NCI-H748 (cell line): Measurements from ENCODE around the gene INPP4A.

Experiments used
- DNase-seq: peaks from one replicate; lab custom pipeline; 2025; ENCODE audit not compliant: unreplicated experiment; lab: John Stamatoyannopoulos, UW

INPP4A gene

DNA sequence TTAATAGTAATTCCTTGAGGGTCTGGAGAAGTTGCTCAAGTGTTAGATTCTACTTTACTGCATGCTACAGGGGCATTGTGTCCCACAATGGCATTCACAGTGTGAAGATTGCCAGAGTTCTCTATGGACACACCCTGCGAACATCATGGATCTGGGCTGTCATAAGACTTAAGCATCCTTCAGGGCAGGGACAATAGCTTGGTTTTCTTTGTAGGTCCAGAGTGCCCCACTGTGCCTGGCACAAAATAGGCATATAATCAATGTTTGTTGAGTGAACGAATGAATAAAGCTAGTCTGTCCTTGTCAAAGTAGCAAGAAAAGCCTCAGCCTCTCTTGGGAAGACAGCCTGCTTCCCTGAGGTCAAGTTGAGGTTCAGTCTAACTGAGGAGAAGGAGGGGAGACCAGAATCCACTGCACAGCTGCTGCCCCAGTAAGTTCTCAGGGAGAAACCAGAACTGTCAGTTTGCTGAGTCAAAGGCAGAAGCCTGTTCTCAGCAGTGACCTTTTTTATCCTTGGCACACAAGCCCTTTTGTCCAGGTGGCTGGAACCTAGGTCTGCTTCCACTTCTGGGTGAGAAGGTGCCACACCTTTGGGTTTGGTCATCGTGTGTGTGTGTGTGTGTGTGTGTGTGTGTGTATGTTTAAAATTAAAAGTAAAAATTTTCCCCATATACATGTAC, 15.0 kb downstream of the INPP4A start:
- no peak for DNase-seq

- no peak for DNase-seq
These were observed 16.2 kb downstream of the INPP4A start for GRCh38 chr2:98460573-98461497.

DNA sequence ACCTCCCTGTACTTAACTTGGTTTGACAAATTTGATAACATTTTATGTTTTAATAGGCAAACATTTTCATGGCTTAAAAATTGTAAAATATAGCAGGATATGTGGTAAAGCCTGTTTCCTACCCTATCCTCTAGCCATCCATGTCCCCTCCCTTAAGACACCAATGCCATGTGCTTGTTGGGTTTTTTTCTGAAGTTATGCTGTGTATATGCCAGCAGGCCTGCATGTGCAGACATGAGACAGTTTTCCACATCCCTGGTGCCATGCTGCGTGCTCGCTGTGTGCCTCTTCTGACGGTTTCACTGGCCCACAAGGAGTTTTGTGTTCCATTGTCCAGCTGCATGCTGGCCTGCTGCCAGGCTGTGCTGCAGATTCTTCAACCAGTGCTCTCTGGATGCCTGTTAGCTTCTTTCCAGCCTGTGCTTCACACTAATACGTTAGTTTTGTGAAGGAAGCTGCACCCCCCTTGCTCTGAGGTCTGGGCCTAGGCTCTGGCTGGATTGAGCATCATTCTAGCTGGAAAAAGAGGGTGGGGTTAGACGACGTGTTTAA, 16.9 kb downstream of the INPP4A start:
- DNase-seq = no peak

GRCh38 chr2:98463081-98463481, 18.4 kb downstream of the INPP4A start:
- DNase-seq = no peak

GRCh38 chr2:98463551-98463971, 18.9 kb downstream of the INPP4A start:
- DNase-seq = no peak

GRCh38 chr2:98463988-98464771, 19.5 kb downstream of the INPP4A start:
- no peak for DNase-seq

DNA sequence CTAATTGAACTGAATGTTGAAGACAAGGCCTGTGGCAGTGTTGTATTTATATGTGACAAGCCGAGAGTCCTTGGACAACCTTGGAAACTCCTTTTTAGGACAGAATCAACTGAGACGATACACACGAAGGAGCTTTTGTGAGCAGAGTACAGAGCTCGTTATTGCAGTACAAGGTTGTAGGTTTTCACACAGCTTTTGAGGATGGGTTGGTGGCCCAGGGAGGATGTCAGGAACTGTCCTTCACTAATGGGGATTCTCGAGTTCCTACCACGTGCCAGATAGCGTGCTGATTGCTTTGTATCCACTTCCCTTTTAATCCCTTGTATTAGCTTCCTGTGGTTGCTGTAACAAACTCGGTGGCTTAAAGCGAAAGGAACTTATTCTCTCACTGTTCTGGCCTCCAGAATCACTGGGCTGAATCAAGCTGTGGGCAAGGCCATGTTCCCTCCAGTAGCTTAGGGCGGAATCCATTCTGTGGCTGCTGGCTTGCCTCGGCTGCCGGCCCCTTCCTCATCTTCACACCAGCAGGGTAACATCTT, 20.2 kb downstream of the INPP4A start:
- no peak for DNase-seq

DNA sequence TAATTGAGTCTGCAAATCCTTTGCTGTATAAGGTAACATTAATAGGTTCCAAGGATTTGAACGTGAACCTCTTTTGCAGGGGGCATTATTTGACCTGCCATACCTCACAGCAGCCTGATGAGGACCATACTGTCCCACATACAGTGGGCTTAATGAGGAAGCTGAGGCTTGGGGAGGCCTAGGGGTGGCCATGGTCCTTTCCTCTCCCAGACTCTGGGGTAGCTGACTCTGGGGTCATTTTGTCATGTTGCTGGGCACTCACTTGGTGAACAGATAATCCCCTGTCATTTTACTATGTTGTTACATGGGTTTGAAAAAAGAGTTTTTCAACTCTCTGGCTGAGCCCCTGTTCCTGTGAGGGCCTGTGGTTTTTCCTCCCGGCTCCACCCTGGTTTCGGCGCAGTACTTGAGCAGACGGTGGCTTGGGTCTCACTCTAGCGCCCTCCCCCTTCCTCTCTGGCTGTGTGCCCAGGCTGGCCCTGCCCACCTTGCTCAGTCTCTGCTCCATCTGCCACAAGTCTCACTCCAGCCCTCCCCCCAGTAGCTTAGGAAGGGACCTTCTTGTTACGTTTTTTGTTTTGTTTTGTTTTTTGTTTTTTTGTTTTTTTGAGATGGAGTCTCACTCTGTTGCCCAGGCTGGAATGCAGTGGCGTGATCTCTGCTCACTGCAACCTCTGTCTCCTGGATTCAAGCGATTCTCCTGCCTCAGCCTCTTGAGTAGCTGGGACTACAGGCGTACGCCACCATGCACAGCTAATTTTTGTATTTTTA, 21.0 kb downstream of the INPP4A start:
- peak; percentile 67 for DNase-seq

DNA sequence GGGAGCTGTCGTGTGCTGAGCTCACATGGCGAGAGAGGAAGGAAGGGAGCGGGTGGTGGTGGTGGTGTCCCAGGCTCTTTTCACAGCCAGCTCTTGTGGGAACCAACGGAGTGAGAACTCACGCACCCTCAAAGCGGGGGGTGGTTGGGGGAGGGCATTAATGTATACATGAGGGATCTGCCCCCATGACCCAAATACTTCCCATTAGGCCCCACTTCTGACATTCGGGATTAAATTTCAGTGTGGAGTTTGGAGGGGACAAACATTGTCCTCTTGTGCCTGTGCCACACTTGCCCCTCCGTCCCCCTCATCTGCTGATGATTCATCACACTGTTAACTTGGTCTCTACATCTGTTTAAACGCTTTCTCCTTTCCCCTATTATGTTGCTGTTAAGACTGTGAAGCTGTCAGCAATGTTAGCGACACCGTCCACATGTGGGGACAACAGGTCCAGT, 22.5 kb downstream of the INPP4A start:
- no peak for DNase-seq

DNA sequence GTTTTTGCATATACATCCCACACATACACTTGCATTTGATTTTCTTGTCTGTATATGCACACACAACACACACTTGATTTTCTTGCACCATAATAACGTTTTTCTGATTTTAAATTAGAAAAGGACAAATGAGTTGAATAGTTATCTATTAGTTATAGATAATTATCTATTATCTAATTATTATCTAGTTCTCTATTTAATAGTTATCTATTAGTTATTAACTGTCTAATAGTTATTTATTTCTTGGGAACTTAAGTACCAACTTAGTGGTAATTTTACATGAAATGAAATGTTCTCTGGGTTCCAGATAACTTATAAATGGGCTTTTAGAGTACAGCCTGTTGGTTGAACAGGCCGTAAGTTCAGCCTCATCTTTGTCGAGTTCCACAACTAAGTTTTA, 23.0 kb downstream of the INPP4A start:
- DNase-seq = no peak

GRCh38 chr2:98468621-98469236, 24.1 kb downstream of the INPP4A start:
- DNase-seq = no peak

GRCh38 chr2:98469862-98470544, 25.3 kb downstream of the INPP4A start:
- DNase-seq = no peak

DNA sequence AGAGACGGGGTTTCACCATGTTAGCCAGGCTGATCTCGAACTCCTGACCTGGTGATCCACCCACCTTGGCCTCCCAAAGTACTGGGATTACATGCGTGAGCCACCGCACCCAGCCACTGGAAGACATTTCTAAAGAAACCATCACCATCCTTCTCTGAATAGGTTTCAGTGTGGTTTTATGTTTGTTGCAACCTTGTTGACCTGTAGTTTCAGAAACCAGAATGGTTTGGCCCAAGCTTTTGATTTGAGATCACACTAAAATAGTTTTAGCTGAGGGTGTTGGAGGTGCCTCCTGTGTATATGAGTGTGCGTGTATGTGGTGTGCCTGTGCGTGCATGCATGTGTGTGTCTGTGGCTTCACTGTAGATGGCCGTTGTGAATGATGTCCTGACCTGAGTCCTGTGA, 26.2 kb downstream of the INPP4A start:
- DNase-seq = no peak

GRCh38 chr2:98471402-98472131, 26.9 kb downstream of the INPP4A start:
- DNase-seq = no peak

- DNase-seq = no peak
These were observed 27.5 kb downstream of the INPP4A start for GRCh38 chr2:98472132-98472650.

DNA sequence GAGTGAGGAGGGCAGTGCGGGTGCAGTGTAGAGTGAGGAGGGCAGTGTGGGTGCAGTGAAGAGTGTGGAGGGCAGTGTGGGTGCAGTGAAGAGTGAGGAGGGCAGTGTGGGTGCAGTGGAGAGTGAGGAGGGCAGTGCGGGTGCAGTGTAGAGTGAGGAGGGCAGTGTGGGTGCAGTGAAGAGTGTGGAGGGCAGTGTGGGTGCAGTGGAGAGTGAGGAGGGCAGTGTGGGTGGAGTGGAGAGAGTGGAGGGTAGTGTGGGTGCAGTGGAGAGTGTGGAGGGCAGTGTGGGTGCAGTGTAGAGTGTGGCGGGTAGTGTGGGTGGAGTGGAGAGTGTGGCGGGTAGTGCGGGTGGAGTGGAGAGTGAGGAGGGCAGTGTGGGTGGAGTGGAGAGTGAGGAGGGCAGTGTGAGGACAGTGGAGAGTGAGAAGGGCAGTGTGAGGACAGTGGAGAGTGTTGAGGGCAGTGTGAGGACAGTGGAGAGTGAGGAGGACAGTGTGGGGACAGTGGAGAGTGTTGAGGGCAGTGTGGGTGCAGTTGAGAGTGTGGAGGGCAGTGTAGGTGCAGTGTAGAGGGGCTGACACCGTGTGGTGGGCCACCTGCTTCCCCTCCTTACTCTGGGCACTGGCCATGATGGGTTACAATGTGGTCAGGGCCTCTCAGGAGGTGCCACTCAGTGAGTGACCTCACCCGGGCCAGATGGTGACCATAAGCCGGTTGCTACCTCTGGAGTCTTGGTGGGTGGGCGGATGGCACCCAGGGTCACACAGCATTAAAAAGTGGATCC, 28.5 kb downstream of the INPP4A start:
- no peak for DNase-seq

DNA sequence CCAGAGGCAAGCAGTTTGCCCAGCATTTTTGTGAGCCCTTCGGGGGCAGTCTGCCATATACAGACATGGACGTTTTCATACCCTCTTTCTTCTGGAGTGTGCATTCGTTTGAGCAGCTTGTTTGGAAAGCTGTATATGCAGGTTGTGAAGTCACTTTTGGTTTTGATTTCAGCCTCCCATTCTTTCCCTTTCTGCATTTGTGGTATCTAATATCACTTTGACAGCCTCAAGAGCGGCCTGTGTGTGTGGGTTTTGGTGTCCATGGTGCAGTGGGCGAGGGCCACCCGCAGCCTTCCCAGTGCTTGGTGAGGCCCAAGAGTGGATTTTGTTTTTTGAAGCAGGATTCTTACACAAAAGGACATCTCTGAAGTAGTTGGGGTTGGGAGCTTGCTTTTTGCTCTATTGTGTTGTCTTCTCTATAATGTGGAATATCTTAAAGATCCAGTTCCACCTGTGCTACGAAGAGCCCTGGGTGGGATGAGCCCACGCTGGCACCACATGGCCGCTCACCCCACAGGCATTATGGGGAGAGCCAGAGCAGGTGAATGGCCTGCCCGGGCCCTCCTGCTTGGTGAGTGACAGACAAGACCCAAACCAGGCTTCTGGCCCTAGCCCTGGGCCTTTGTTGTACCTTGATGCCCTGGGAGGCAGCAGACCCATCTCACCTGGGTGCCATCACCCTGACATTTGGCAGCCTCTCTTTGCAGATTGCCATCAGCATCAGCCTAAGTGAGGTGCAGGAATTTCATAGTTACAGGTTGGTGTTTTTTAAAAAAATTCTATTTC, 29.5 kb downstream of the INPP4A start:
- no peak for DNase-seq
